ENCODE results near the gene COL6A1.

DNA sequence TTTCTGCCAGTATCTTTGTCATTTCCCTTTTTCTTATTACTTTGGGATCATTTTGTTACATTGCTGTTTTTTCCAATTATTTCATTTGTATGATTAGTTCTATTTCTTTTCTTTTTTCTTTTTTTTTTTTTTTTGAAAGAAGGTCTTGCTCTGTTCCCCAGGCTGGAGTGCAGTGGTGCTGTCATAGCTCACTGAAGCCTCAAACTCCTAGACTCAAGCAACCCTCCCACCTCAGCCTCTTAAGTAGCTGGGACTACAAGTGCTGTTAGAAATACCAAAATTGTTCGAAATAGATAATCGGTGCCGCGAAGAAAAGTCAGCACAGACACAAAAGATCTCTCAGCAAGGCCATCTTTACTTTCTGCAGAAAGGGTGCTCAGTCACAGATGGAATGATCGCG is 26.6 kb upstream of the COL6A1 start:
- TF ChIP-seq EZH2 (IDR thresholded peaks at IDR 0.05; ENCODE audit: borderline replicate concordance, low read depth, low read length, severe bottlenecking), result no peak
- TF ChIP-seq POLR2A (IDR thresholded peaks at IDR 0.05; ENCODE audit: low read depth, low read length), result no peak
- no peak for TF ChIP-seq JUN (IDR thresholded peaks at IDR 0.05; ENCODE audit: borderline replicate concordance, insufficient read depth, insufficient read length, low read depth)

All from endothelial cell of umbilical vein (primary cell).